Measurements from ENCODE around the gene SYT2.
A peak's percentile ranks its signal among the peaks of the same experiment; 100 is the strongest.
"Not testable (repeated sequence)": the region's sequence is repeated elsewhere in the genome, so short reads cannot be mapped to it uniquely, and the experiment has no call there.

SYT2 gene

DNA sequence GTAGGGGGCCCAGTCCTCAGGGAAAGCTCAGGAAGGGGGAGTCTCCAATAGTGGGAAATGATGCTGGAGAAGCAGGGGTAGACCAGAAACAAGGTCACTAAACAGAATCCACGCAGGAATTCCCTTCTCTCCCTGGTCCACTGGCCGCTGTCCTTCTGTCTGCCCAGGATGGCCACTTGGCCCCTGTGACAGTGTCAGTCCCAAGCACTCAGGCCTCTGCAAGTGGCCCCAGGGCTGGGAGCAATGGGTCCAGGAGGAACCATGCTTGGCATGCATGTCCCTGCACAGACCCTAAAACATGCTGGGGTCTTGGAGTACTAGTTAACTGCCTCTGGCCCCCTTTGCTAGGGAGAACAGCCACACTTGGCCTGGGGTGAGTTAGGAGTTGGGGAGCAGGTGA, 90.2 kb downstream of the SYT2 start:
- not testable (repeated sequence) for DNase-seq

DNA sequence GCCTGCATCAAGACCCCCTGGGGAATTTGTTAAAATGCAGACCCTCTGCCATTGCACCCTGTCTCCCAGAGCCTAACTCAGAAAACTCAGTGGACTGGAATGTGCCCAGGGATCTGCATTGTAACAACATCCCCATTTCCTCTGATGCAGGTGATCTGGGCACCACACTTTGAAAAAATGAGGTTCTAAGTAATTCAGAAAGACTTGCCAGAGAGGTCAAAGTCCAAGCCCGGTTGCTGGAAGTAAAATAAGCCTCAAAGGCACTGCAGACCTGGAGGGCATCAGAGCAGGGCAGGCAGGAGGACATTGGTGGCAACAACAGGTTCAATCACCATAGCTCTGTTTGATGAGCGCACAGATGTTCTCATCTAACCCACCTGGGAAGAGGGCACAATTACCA, 90.7 kb downstream of the SYT2 start:
- no peak for DNase-seq

DNA sequence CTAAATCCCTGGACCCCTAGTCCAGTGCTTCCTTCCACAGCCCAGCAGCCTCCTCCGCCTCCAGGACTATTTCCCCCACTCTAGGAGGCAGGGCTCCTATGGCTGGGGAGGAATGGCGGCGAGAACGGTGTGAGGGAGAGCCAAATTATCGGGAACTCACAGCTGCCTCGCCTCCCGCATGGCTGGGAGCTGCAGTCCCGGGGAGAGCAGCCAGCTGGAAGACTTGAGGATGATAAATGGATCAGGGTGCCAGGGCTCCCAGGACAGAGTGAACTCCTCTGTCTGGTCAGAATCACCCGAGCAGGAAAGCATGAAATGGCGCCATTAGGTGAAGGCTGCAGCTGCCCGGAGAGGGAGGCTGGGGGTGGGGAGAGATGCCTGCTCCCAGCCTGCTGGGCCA, 91.2 kb downstream of the SYT2 start:
- not testable (repeated sequence) for DNase-seq

DNA sequence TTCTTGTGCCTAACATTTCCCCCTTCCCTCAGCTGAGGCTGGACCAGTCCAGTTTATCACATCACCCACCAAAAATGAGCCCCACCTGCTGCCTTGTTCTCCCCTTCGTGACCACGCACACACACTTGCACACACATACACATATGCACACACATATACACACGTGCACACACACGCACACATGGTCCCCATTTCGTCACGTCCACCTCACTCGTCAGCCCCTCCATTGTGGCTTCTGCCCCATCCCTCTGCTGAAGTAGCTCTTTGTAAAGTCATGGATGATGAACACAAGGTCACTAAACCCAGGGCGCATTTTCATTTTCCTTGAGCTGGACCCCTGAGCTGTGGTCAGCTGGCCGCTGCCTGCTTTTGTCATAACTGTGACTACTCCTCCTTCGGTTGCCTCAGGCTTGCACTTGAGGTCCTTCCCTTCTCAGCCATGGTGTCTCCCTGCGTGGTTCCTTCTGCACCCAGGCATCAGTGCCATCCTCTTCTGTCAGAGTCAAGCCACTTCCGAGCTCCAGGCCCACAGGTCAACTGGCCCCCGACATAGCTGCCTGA, 93.8 kb downstream of the SYT2 start:
- DNase-seq, result no peak

DNA sequence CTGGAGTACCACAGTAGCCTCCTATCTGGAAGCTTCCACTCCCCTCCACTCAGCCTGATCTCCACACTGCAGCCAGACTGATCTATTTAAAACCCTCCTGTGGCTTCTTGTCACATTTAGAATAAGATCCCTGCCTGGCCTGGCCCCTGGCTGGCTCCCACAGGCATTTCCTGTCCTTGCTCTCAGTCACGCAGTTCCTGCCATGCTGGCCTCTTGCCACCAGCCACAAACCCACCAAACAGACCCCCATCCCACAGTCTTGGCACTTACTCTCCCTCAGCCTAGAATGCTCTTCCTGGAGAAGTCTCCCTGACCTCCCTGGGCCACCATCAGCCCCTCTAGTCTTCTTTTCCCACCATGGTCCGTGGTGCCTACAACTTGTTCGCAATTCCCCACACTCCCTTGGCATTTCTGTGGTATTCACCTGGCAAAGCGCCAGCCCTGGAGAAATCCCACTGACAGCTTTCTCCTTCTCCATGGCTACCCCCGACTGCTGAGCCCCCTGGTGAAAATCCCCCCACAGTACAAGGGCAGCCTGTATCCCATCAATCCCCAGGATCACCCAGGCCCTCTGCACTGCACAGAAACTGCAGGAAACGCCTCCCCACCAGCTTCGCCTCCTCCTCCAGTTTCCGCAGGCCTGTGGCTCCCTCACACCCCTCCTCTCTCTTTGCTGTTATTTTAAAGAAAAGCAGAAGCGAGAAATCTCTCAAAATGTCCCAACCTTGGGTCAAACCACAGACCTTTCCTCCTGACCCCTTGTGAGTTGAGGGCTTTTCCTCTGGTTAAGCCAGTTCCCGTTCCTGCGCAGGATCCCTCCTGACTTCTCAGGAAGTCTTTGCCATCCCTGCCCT, 94.5 kb downstream of the SYT2 start:
- DNase-seq, result no peak

DNA sequence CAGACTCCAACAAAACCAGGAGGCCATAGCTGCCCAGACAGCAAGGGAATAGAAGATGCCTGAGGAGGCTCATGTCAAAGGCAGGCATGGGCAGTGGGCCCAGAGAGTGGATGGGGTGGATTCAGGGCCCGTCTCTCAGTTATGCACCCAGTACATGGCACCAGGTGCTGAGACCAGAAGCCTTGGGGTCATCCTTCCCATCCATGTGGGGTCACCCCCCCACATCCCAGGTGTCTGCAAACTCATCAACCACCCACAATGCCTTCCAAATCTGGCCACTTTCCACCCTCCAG, 95.1 kb downstream of the SYT2 start:
- DNase-seq, result not testable (repeated sequence)

DNA sequence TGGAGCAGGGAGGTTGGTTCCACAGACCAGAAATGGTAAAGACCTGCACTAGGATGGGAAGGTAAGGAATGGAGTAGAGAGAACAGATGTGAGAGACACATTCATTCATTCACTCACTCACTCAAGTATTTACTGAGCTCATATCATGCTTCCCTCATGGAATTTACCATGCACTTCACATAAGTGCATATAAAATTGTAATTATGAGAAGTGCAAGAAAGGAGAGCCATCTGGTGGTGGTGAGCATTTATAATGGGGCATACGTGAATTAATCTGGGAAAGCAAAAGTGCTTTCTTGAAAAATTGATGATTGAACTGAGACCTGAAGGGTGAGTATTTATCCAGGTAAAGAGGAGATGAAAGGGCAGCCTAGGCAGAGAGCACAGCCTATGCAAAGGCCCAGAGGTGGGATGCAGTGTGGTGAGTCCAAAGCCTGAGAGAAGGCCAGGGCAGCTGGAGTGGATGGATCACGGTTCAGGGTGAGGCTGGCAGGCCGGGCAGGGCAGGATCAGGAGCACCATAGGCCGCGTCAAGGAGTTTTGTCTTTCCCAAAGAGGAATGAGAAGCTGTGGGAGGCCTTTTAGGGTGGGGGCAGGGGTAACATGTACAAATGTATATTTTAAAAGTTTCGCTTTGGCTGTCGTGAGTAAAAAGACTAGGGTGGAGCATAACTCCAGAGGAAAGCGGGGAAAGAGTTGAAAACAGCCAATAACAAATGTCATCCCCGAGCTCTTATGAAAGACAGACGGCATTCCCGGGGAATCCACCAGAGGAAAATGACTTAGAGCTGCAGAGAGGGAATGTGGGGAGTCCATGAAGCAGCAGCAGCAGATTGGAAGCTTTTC, 95.7 kb downstream of the SYT2 start:
- peak; percentile 47 for DNase-seq

DNA sequence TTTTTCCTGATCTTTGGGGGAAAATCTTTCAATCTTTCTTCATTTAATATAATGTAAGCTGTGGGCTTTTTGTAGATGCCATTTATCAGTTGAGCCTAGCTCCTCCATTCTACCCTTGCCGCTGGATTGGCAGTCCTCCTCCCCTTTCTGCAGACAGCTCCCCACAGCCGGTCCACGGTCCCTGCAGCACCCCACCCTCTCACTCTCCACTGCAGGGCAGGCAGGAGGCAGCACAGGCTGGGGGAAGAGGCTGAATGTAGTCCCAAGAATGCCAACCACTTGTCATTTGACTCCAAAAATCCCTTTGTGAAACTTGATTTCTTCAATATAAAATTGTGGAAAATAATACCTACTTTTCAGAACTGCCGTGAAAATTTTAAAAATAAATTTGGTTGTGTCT, 96.7 kb downstream of the SYT2 start:
- no peak for DNase-seq

DNA sequence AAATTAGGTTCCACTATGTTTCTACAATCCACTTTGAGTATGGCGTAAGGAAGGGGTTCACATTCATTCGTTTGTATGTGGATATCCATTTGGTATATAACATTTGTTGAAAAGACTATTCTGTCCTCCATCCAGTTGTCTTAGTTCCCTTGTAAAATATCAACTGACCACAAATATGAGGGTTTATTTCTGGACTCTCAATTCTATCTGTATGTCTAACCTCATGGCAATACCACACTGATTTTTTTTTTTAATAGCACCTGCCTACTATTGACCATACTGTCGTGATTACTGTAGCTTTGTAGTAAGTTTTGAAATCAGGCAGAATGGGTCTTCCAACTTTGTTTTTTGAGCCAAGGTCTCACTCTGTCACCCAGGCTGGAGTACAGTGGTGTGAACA, 98.2 kb downstream of the SYT2 start:
- not testable (repeated sequence) for DNase-seq

DNA sequence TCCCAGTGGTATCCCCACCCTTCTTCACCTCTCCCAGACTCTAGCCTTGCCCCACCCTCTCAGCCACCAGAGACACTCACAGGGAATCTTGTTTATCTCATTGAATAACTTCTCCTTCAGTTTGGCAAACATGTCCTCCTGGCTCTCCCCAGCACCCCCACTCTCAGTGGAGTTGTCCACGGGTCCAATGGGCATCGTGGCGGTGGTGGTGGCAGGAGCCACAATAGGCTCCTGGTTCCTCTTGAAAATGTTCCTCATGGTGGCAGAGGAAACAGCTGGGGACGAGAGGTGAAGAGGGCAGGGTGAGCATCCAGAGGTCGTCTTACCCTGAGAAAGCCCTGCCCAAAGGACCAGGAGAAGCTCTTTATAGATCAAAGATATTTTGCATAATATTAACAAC, 104.7 kb downstream of the SYT2 start:
- no peak for DNase-seq

DNA sequence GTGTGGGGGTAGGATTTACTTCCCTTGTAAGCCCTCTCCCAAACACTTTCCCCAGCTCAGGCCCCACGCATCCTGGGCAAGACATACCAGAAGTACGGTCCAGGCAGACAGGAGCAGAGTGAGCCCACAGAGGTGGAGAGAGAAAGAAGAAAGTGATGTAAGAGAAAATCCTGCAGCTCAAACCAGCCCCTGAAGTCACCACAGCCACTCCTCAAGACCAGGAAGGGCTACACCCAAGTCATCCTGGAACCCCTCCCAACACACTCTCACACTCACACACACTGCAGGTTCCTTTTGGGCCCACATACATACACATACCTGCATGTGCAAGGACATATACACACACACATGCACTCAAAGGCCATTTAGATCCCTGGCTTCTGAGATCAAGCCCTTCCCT, 106.8 kb downstream of the SYT2 start:
- no peak for DNase-seq

DNA sequence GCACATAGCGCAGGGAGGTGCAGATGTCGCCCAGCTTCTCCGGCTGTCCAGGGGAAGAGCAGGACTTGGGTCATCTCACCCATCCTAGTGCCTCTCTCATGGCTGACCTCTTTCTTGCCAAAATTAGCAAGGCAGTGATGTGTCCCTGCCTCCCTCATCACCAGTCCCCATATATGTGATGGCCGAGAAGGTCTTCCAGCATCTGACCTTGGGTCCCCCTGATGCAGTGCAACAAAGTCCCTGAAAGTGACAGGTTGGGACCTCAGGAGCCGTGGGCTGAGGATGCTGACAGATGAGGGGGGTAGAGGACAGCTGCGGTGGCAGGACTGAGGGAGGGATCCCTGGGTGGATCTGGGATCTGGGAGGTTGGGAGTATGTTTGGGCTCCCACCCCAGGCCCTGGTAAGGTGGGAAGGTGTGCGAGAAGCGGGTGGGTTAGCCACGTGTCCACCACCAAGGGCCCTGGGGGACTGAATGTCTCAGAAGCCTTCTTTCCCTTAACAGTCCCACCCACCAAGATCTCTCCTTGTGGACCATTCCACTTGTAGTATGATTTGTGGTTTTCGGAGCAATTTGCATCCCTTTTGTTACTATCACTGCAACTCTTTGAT, 109.7 kb downstream of the SYT2 start:
- no peak for DNase-seq

DNA sequence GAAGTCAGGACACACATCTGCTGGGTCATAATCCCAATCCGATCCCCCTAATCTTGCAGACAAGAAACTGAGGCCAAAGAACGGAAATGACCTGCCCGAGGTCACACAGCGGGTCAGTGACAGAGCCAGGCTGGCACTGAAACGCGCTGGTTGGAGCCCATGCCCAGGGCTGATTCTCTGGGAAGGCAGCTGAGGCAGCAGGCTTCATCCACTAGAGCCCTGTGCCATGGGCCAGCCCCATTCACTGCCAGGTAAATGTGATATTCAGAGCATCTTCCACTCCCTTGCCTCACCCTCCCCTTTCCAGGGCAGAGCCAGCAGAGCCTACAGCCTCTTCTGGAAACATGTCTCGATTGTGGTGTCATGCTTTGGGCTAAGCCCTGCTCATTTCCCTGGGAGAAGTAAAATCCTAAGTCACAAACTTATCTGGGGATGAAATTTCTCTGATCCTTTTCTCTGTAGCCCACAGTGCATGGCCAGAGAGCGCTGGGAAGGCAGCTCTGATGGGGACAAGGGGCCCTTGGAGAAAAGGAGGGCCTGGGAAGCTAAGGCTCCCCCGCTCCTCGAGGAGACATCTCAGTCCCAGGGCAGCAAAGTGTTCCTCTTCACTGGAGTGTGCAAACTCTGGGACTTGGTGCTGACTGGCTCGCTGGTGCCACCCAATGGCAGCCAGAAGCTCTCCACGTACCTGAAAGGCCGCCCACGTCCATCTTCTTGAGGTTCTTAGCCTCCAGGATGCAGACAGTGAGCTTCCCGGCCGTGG, 110.4 kb downstream of the SYT2 start:
- DNase-seq, result peak; percentile 1

DNA sequence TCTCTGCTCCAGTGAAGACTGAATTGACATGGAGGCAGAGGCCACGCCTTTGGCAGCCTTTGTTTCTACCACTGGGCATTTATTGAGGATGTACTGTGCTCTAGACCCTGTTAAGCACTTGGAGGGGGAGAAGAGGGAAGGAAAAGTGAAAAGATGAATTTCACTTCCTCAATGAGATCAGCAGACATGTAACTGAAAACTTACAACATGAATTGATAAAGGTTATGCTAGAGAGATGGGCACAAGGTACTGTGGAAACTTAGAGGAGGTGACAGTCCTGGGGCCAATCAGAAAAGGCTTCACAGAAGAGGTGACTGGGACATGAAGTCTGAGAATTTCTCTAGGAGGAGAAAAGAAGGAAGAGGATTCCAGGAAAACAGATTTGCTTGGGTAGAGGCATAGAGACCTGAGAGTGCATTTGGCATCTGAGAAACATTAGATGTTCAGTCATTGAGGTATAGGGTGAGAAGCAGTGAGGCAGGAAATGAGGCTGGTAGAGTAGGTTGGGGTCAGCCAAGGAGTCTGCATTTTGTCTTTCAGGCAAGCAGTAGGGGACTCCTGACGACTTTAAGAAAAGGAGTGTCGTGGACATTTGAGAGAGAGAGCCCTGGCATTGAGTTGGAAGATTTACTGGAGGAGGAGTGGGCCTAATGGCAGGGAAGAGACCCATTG, 113.0 kb downstream of the SYT2 start:
- DNase-seq, result no peak

DNA sequence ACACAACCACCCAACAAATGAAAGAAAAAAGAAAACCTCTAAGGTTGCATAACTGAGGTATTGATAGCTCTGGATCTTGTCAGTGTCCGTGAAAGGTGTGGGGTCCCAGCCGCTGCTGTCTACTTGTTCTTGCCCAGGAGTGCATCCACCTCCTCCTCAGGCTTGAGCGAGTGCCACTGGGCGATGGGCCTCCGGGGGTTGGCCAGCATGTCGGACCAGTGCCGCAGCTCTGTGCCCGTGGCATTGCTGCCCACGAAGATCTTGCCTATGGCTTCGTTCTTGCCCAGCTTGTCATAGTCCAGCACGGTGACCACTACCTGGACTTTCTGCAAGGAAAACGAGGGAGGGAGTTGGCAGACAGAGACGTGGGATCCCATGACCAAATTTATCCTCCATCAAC, 113.6 kb downstream of the SYT2 start:
- DNase-seq, result no peak

DNA sequence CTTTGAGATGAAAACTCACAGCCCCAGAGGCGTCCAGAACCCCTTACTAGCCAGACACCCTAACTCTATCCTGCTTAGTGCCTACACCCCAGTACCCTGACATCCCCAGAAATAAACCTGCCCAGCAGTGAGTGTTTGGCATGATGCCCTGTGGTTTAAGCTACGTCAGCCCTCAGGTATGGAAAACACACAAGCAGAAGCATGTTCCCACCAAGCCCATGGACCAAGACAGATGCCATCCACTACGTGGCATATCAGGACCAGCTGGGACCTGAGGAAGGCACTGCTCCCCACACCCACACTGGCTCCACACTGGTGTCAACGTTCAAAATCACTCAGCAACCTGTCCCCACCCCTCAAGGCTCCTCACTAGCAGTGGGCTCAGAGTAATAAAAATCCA, 116.4 kb downstream of the SYT2 start:
- no peak for DNase-seq

DNA sequence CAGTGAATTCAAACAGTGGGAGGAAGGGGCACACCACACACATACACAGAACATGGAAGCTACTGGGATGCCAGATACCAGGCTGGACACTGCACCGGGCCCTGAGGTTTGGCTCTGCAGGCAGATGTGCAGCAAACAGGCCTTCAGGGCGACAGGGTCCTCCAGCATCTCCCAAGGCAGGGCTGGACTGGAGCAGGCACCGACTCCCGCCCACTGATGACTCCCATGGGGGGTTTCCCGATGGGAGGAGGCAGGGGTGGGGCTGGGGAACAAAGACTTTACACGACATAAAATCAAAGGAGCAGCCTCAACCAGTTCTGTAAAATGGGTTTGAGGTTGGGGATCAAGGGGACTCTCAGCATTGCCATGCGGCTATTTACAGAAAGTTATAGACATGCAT, 118.1 kb downstream of the SYT2 start:
- DNase-seq, result no peak

DNA sequence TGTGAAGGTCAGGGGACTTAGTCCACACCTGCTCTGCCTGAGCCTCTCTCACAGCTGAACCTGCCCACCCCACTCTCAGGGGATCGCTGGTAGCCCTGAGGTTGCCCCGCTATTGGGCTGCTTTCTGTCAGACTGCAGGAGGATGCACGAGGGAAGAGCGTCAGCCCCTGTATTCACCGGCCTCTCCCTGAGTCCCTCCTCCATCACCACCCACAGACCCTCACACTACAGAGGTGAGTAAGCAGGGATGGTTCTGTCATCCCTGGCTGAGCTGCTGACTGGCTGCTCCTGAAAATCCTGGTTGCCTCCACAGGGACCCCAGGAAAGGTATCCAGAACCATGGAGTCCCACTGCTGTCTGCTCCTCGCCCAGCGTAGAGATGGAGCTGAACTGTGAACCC, 118.7 kb downstream of the SYT2 start:
- no peak for DNase-seq

DNA sequence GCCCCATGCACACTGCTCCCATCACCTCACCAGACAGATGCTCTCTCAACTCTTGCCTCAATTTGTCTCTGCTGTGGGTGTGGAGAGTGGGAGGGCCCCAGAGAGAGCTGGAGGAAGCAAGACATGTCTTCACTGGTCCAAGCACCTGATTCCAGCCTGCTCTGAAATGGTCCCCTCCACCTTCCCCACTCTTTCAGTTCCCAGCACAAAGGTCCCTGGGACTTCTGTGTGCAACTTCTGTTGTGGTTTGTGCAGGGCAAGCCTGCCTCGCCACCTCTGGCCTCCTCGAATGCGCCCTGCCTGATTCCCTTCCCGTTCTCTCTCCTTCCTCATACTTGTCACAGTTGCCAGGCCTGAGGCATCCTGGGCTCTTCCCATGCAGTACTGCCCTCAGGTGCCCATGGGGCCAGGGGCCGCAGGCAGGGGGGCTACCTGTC, 119.3 kb downstream of the SYT2 start:
- no peak for DNase-seq

DNA sequence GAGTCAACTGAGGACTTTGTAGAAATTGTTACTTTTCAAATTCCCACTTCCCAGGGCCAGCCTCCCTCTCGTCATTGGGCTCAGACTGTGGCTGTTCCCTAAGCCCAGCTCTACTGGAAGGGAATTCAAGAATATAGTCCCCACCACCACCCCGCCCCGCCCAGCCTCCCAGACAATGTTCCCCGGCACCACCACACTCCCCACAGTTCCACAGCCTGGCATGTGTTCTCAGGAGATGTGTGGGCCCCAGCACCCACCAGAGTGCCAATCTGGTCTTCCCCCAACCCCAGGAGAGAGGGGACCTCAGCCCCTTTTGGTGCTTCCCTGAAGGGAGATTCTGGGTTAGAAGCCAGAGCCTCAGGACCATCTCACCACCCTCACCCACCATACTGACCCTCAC, 120.1 kb downstream of the SYT2 start:
- DNase-seq, result no peak

DNA sequence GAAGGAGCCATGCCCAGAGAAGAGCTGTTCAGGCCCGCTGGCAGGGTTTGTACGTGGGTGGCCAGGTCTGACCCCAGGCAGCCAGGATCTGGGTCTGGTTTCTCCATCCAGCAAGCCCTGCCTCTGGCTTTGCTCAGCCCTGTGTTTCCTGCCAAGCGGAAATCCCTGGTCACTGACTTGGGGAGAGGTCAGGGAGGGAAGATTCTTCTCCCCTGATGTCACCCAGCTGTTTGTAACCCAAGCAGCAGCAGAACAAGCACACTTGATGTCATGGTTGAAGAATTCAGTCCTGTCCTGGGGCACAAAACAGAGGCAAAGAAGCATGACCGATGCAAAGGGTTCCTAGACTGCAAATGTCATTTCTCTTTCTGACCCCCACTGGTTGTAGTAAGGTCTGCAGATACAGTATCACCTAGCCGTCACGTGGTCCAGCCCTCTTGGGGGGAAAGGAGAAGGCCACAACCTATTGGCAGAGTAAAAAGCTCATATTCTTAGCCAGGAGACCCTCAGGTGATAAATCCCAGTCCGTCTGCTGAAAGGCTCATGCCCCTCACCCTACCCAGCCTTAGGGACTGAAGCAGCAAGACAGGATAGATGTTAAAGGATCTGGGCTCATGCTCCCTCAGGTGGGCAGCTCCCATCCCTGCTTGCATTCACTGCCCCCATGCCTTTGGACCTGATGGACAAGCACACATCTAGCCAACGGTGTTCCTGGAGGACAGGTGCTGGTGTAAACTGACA, 120.9 kb downstream of the SYT2 start:
- no peak for DNase-seq
